Measurements from ENCODE around the gene HM13.
A peak's percentile ranks its signal among the peaks of the same experiment; 100 is the strongest.
"Not testable (repeated sequence)": the region's sequence is repeated elsewhere in the genome, so short reads cannot be mapped to it uniquely, and the experiment has no call there.

The HM13 gene

GRCh38 chr20:31540406-31540805, 26.2 kb downstream of the HM13 start:
- peak in 2 of 3 donors; percentile 23 to 45 for DNase-seq
- ChIA-PET CTCF (interaction anchor here (2.1 to 2.9 kb wide), 3 partner anchors 11 to 71 kb away, joined by 8 to 13 read pairs (median 9); no protein-coding TSS in a partner anchor), POLR2A (interaction anchor here (0.5 kb wide), 1 partner anchor 12 kb away, joined by 3 read pairs; no protein-coding TSS in a partner anchor)
- WGBS (ENCODE audit: insufficient coverage) = 86% methylated on average over 2 of the region's 3 CpGs
- Histone ChIP-seq H3K9me3 (ENCODE audit: control extremely low read depth in 1 of 5, control insufficient read depth in 4 of 5, insufficient read depth in 2 of 5, low read depth in 1 of 5, low read length in 4 of 5) (no peaks in the 10 kb centered on the region), H3K27ac (ENCODE audit: insufficient read depth in 1 of 2, low read depth in 1 of 2, low read length in 2 of 2, poor library complexity in 1 of 2, severe bottlenecking in 2 of 2) (no peak overlapping the region), H3K27me3 (replicated peaks in 2 of 5; ENCODE audit: control insufficient read depth in 4 of 5, insufficient read depth in 5 of 5, low read length in 4 of 5) (no peaks in the 10 kb centered on the region), H3K36me3 (ENCODE audit: control insufficient read depth in 4 of 4, insufficient read depth in 4 of 4, low read length in 3 of 4) (peaks cover 24 to 80% (median 58%) of the 10 kb centered on the region in 4 experiments), H3K4me1 (ENCODE audit: control extremely low read depth in 1 of 4, control insufficient read depth in 4 of 4, insufficient read depth in 4 of 4, low read length in 3 of 4) (peaks cover 4 to 21% (median 16%) of the 10 kb centered on the region in 4 experiments), H3K4me3 (ENCODE audit: control insufficient read depth in 1 of 7, extremely low read depth in 1 of 7, insufficient read depth in 4 of 7, low read depth in 2 of 7, low read length in 6 of 7) (no peak overlapping the region)

DNA sequence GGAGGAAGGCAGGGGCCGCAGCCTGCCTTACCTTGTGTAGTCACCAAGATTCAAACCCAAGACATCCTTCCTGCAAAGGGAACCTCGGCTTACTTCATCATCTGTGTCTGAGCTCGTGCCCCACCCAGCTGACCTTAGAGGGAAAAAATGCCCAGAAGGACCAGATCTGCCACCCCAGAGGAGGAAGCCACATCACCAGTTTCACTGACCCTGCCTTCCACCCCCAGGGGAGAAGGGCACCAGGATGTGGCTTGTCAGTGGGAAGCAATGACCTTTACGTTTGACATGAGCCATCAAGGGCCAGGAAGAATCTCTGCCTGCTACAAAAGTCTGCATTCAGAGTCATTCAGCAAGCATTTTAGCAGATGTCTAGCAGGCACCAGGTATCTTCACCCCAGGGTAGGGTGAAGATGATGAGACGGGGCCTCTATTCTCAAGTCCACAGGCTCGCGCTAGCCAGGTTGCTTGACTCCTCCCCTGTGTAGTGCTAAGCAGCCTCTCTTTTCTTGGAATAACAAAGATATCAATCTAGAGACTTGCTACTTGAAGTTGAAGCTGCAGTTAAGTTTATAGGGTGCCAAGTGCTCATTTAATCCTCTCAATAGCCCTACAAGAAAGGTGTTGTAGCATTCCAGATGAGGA, 28.1 kb downstream of the HM13 start:
- Histone ChIP-seq H3K9me3 (ENCODE audit: control extremely low read depth in 1 of 5, control insufficient read depth in 4 of 5, insufficient read depth in 2 of 5, low read depth in 1 of 5, low read length in 4 of 5) (no peaks in the 10 kb centered on the region), H3K36me3 (ENCODE audit: control insufficient read depth in 4 of 4, insufficient read depth in 4 of 4, low read length in 3 of 4) (peaks cover 18 to 72% (median 48%) of the 10 kb centered on the region in 4 experiments), H3K4me3 (ENCODE audit: control insufficient read depth in 1 of 7, extremely low read depth in 1 of 7, insufficient read depth in 4 of 7, low read depth in 2 of 7, low read length in 6 of 7) (no peak overlapping the region), H3K27ac (ENCODE audit: insufficient read depth in 1 of 2, low read depth in 1 of 2, low read length in 2 of 2, poor library complexity in 1 of 2, severe bottlenecking in 2 of 2) (no peak overlapping the region), H3K4me1 (ENCODE audit: control extremely low read depth in 1 of 4, control insufficient read depth in 4 of 4, insufficient read depth in 4 of 4, low read length in 3 of 4) (peaks cover 2 to 19% (median 14%) of the 10 kb centered on the region in 4 experiments), H3K27me3 (replicated peaks in 2 of 5; ENCODE audit: control insufficient read depth in 4 of 5, insufficient read depth in 5 of 5, low read length in 4 of 5) (no peaks in the 10 kb centered on the region)
- ChIA-PET POLR2A (interaction anchor here (0.8 kb wide), 1 partner anchor 70 kb away, joined by 5 read pairs; no protein-coding TSS in a partner anchor), CTCF (interaction anchor here (1.0 to 2.2 kb wide), 3 partner anchors 18 to 24 kb away, joined by 4 to 9 read pairs (median 6); no protein-coding TSS in a partner anchor)
- no peak for DNase-seq
- 77% methylated on average over 4 of the region's 7 CpGs for whole genome bisulfite sequencing (ENCODE audit: insufficient coverage)

DNA sequence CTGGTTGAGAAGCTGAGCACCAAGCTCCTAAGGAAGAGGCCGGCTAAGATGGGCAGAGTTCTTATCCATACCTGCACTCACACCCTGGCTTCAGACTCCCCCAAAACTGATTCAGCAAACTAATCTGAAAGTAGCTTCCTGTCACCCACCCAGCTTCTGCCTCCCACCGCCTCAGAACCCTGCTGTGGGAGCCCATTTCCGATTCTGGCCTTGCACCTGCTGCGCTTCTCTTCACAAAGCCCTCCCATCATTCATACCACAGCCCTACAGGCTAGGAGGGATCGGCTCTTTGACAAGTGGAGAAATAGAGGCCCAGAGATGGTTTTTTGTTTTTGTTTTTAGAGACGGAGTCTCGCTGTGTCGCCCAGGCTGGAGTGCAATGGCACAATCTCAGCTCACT, 28.7 kb downstream of the HM13 start:
- no peak for DNase-seq
- peaks cover 0 to 14% (median 8%) of the 10 kb centered on the region in 4 experiments for H3K4me1 ChIP-seq (ENCODE audit: control extremely low read depth in 1 of 4, control insufficient read depth in 4 of 4, insufficient read depth in 4 of 4, low read length in 3 of 4)
- H3K27ac ChIP-seq (ENCODE audit: insufficient read depth in 1 of 2, low read depth in 1 of 2, low read length in 2 of 2, poor library complexity in 1 of 2, severe bottlenecking in 2 of 2) = no peak overlapping the region
- CTCF ChIA-PET = interaction anchor here (0.6 to 1.8 kb wide), 3 partner anchors 12 to 24 kb away, joined by 4 to 6 read pairs (median 4); no protein-coding TSS in a partner anchor
- POLR2A ChIA-PET = interaction anchor here (0.8 kb wide), 1 partner anchor 70 kb away, joined by 5 read pairs; no protein-coding TSS in a partner anchor
- H3K27me3 ChIP-seq (replicated peaks in 2 of 5; ENCODE audit: control insufficient read depth in 4 of 5, insufficient read depth in 5 of 5, low read length in 4 of 5) = no peaks in the 10 kb centered on the region
- peaks cover 15 to 75% (median 50%) of the 10 kb centered on the region in 4 experiments for H3K36me3 ChIP-seq (ENCODE audit: control insufficient read depth in 4 of 4, insufficient read depth in 4 of 4, low read length in 3 of 4)
- H3K4me3 ChIP-seq (ENCODE audit: control insufficient read depth in 1 of 7, extremely low read depth in 1 of 7, insufficient read depth in 4 of 7, low read depth in 2 of 7, low read length in 6 of 7) = no peak overlapping the region
- no peaks in the 10 kb centered on the region for H3K9me3 ChIP-seq (ENCODE audit: control extremely low read depth in 1 of 5, control insufficient read depth in 4 of 5, insufficient read depth in 2 of 5, low read depth in 1 of 5, low read length in 4 of 5)
- WGBS (ENCODE audit: insufficient coverage) = 94% methylated on average over 5 of the region's 8 CpGs

DNA sequence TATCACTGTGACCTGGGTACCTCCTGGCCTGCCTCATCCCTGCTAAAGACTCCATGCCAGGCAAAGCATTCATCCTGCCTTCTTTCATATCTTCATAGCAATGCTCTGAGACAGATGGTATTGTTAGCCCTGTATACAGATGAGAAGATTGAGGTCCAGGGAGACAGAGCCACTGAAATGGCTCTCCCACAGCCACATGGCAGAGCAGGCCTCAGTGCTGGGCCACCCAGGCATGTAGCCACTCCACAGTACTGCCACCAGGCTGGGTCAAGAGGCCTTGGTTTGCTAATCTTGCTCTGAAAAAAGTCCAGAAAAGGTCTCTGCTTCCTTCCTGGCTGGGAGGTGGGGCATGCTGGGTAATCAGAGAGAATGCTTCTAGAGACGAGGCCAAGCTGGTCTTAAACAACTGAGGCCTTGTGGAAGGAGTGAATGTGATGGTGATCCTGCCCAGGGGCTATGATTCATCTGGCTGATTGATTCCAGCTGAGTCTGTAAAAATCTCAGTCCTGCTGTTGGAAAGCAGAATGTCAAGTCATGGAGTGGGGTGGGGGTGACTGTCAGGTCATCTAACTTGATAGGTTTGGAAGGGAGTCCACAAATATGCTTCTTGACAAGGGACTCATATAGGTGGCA, 29.8 kb downstream of the HM13 start:
- 100% methylated on average over 1 of the region's 1 CpG for WGBS (ENCODE audit: insufficient coverage)
- H3K9me3 ChIP-seq (ENCODE audit: control extremely low read depth in 1 of 5, control insufficient read depth in 4 of 5, insufficient read depth in 2 of 5, low read depth in 1 of 5, low read length in 4 of 5) = no peaks in the 10 kb centered on the region
- ChIA-PET CTCF (interaction anchor here (1.2 to 1.5 kb wide), 4 partner anchors 15 to 69 kb away, joined by 3 to 5 read pairs (median 4); no protein-coding TSS in a partner anchor), POLR2A (no interaction called here)
- H3K4me1 ChIP-seq (ENCODE audit: control extremely low read depth in 1 of 4, control insufficient read depth in 4 of 4, insufficient read depth in 4 of 4, low read length in 3 of 4) = peaks cover 0 to 21% (median 11%) of the 10 kb centered on the region in 4 experiments
- peak overlapping the region in 1 of 2 experiments; percentile 41 for H3K27ac ChIP-seq (ENCODE audit: insufficient read depth in 1 of 2, low read depth in 1 of 2, low read length in 2 of 2, poor library complexity in 1 of 2, severe bottlenecking in 2 of 2)
- peaks cover 15 to 75% (median 50%) of the 10 kb centered on the region in 4 experiments for H3K36me3 ChIP-seq (ENCODE audit: control insufficient read depth in 4 of 4, insufficient read depth in 4 of 4, low read length in 3 of 4)
- no peak for DNase-seq
- no peak overlapping the region for H3K4me3 ChIP-seq (ENCODE audit: control insufficient read depth in 1 of 7, extremely low read depth in 1 of 7, insufficient read depth in 4 of 7, low read depth in 2 of 7, low read length in 6 of 7)
- no peaks in the 10 kb centered on the region for H3K27me3 ChIP-seq (replicated peaks in 2 of 5; ENCODE audit: control insufficient read depth in 4 of 5, insufficient read depth in 5 of 5, low read length in 4 of 5)

GRCh38 chr20:31544600-31544999, 30.4 kb downstream of the HM13 start:
- ChIA-PET POLR2A (no interaction called here), CTCF (interaction anchor here (1.2 to 1.5 kb wide), 4 partner anchors 15 to 68 kb away, joined by 3 to 5 read pairs (median 4); no protein-coding TSS in a partner anchor)
- DNase-seq = no peak
- Histone ChIP-seq H3K36me3 (ENCODE audit: control insufficient read depth in 4 of 4, insufficient read depth in 4 of 4, low read length in 3 of 4) (peaks cover 14 to 77% (median 52%) of the 10 kb centered on the region in 4 experiments), H3K4me1 (ENCODE audit: control extremely low read depth in 1 of 4, control insufficient read depth in 4 of 4, insufficient read depth in 4 of 4, low read length in 3 of 4) (peaks cover 0 to 21% (median 11%) of the 10 kb centered on the region in 4 experiments), H3K4me3 (ENCODE audit: control insufficient read depth in 1 of 7, extremely low read depth in 1 of 7, insufficient read depth in 4 of 7, low read depth in 2 of 7, low read length in 6 of 7) (no peak overlapping the region), H3K27ac (ENCODE audit: insufficient read depth in 1 of 2, low read depth in 1 of 2, low read length in 2 of 2, poor library complexity in 1 of 2, severe bottlenecking in 2 of 2) (no peak overlapping the region), H3K27me3 (replicated peaks in 2 of 5; ENCODE audit: control insufficient read depth in 4 of 5, insufficient read depth in 5 of 5, low read length in 4 of 5) (no peaks in the 10 kb centered on the region), H3K9me3 (ENCODE audit: control extremely low read depth in 1 of 5, control insufficient read depth in 4 of 5, insufficient read depth in 2 of 5, low read depth in 1 of 5, low read length in 4 of 5) (no peaks in the 10 kb centered on the region)
- 94% methylated on average over 2 of the region's 2 CpGs for WGBS (ENCODE audit: insufficient coverage)

GRCh38 chr20:31545621-31546040, 31.4 kb downstream of the HM13 start:
- peak overlapping the region in 1 of 2 experiments; percentile 21 for H3K27ac ChIP-seq (ENCODE audit: insufficient read depth in 1 of 2, low read depth in 1 of 2, low read length in 2 of 2, poor library complexity in 1 of 2, severe bottlenecking in 2 of 2)
- 100% methylated on average over 2 of the region's 5 CpGs for WGBS (ENCODE audit: insufficient coverage)

More at GRCh38 chr20:31545621-31546040, 31.4 kb downstream of the HM13 start:
- DNase-seq; POLR2A ChIA-PET; H3K27me3 ChIP-seq (replicated peaks in 2 of 5; ENCODE audit: control insufficient read depth in 4 of 5, insufficient read depth in 5 of 5, low read length in 4 of 5); H3K9me3 ChIP-seq (ENCODE audit: control extremely low read depth in 1 of 5, control insufficient read depth in 4 of 5, insufficient read depth in 2 of 5, low read depth in 1 of 5, low read length in 4 of 5); H3K4me3 ChIP-seq (ENCODE audit: control insufficient read depth in 1 of 7, extremely low read depth in 1 of 7, insufficient read depth in 4 of 7, low read depth in 2 of 7, low read length in 6 of 7): not testable (repeated sequence)
- H3K36me3 ChIP-seq (ENCODE audit: control insufficient read depth in 4 of 4, insufficient read depth in 4 of 4, low read length in 3 of 4) = peaks cover 11 to 77% (median 57%) of the 10 kb centered on the region in 4 experiments
- CTCF ChIA-PET = interaction anchor here (0.6 to 1.5 kb wide), 2 partner anchors 46 to 80 kb away, joined by 3 to 4 read pairs; no protein-coding TSS in a partner anchor
- H3K4me1 ChIP-seq (ENCODE audit: control extremely low read depth in 1 of 4, control insufficient read depth in 4 of 4, insufficient read depth in 4 of 4, low read length in 3 of 4) = peaks cover 0 to 16% (median 10%) of the 10 kb centered on the region in 4 experiments

All from common myeloid progenitor, CD34-positive (primary cell).